Erythroblast (primary cell): ENCODE measurements around the gene KIRREL3.

ENCODE experiments used
- GATA1 ChIP-seq: IDR thresholded peaks from 2 replicates; pipeline ENCODE4 v1.6.1; 2011; ENCODE audit warnings: low read depth, mild to moderate bottlenecking, control low read depth, low read length, moderate library complexity
- POLR2A ChIP-seq: IDR thresholded peaks from 2 replicates; pipeline ENCODE4 v1.6.1; 2011; ENCODE audit warnings: mild to moderate bottlenecking, low read length

- TF ChIP-seq POLR2A, result no peak
- TF ChIP-seq GATA1, result no peak
These were observed 574.5 kb downstream of the KIRREL3 start for GRCh38 chr11:126426106-126426505.
